ENCODE data around the gene CD274.

DNA sequence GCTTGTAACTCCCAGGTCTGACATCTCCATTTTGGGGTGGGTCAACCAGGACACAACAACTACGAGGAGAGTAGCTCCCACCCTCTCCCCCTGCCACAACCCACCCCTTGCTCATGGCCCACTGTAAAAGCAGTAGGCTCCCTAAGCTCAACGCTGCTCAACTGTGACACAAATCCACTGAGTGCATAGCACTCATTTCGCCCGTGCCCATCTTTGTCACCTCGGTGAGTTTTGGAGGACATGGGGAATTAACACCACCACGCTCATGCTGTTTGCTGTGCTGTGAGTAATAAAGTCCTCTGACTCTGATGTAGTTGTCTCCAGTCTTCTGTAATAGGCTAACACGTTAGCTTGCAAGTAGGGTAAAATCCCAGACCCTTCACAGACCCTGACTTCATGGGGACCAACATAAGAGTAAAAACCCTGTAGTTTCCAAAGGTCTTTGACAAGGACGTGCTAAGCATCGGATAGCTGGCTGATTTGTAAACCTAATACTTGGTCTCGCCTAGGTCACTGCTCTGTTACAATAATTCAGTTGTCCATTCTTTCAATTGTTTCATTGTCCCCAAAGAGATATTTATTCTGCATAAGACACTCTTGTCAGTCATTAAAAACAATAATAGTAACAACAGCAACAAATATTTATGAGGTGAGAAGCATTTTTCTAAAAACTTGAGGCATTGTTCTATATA, 20.3 kb upstream of the CD274 start:
- TF ChIP-seq, protein P1, sequence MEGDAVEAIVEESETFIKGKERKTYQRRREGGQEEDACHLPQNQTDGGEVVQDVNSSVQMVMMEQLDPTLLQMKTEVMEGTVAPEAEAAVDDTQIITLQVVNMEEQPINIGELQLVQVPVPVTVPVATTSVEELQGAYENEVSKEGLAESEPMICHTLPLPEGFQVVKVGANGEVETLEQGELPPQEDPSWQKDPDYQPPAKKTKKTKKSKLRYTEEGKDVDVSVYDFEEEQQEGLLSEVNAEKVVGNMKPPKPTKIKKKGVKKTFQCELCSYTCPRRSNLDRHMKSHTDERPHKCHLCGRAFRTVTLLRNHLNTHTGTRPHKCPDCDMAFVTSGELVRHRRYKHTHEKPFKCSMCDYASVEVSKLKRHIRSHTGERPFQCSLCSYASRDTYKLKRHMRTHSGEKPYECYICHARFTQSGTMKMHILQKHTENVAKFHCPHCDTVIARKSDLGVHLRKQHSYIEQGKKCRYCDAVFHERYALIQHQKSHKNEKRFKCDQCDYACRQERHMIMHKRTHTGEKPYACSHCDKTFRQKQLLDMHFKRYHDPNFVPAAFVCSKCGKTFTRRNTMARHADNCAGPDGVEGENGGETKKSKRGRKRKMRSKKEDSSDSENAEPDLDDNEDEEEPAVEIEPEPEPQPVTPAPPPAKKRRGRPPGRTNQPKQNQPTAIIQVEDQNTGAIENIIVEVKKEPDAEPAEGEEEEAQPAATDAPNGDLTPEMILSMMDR (IDR thresholded peaks at IDR 0.05 in 2 of 3, conservative IDR thresholded peaks at IDR 0.05 in 1 of 3; ENCODE audit: borderline replicate concordance in 1 of 3, insufficient read depth in 1 of 3, low read depth in 2 of 3, low read length in 2 of 3): no peak
- TF ChIP-seq SRF (IDR thresholded peaks at IDR 0.05; ENCODE audit: low read depth) (no peak), POLR2A (IDR thresholded peaks at IDR 0.05; ENCODE audit: borderline replicate concordance, extremely low read depth, insufficient read depth, insufficient read length) (no peak), ZNF274 (IDR thresholded peaks at IDR 0.05; ENCODE audit: low read depth, low read length) (no peak), EZH2 (IDR thresholded peaks at IDR 0.05) (no peak), CEBPB (IDR thresholded peaks at IDR 0.05; ENCODE audit: low read depth) (no peak), RAD21 (IDR thresholded peaks at IDR 0.05; ENCODE audit: low read depth) (no peak), POLR2AphosphoS5 (IDR thresholded peaks at IDR 0.05; ENCODE audit: low read depth, low read length) (no peak)
- TF ChIP-seq, protein P2, sequence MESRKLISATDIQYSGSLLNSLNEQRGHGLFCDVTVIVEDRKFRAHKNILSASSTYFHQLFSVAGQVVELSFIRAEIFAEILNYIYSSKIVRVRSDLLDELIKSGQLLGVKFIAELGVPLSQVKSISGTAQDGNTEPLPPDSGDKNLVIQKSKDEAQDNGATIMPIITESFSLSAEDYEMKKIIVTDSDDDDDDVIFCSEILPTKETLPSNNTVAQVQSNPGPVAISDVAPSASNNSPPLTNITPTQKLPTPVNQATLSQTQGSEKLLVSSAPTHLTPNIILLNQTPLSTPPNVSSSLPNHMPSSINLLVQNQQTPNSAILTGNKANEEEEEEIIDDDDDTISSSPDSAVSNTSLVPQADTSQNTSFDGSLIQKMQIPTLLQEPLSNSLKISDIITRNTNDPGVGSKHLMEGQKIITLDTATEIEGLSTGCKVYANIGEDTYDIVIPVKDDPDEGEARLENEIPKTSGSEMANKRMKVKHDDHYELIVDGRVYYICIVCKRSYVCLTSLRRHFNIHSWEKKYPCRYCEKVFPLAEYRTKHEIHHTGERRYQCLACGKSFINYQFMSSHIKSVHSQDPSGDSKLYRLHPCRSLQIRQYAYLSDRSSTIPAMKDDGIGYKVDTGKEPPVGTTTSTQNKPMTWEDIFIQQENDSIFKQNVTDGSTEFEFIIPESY (IDR thresholded peaks at IDR 0.05; ENCODE audit: extremely low read depth, insufficient replicate concordance, low read length): no peak
- TF ChIP-seq, protein P3, sequence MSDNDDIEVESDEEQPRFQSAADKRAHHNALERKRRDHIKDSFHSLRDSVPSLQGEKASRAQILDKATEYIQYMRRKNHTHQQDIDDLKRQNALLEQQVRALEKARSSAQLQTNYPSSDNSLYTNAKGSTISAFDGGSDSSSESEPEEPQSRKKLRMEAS (IDR thresholded peaks at IDR 0.05): no peak
